HepG2 (cell line): ENCODE results near the gene CDK3. TPM values are rescaled to one million over a fixed set of nuclear protein-coding genes. Genes with fewer than 3 reads are reported as not detected.
A peak's percentile ranks its signal among the peaks of the same experiment; 100 is the strongest.

Experiments
- ATF7 ChIP-seq, 2 experiments: fragments of 450-650 bp in 1 of 2; sonication (generic) in 1 of 2; formaldehyde crosslinking in 1 of 2; IDR thresholded peaks; 2 replicates each; pipeline versions ENCODE4 v1.4.0 to v1.6.1; 2016 to 2020; ENCODE audit warnings: antibody characterized with exemption in 1 of 2, mild to moderate bottlenecking in 1 of 2, missing genetic modification reagents in 1 of 2
- BRCA1 ChIP-seq: sonication (generic); formaldehyde crosslinking; IDR thresholded peaks from 2 replicates; pipeline ENCODE4 v1.4.0; 2020; ENCODE audit warnings: missing genetic modification reagents
- BRD4 ChIP-seq: sonication (generic); formaldehyde crosslinking; IDR thresholded peaks from 2 replicates; pipeline ENCODE4 v1.4.0; 2020; ENCODE audit warnings: missing genetic modification reagents
- DNMT3B ChIP-seq: conservative IDR thresholded peaks from 2 replicates; pipeline ENCODE4 v1.6.1; 2016; ENCODE audit warnings: missing biosample characterization, control low read depth
- POLR2G ChIP-seq: fragments of 200-400 bp; formaldehyde crosslinking; IDR thresholded peaks from 2 replicates; pipeline ENCODE4 v1.6.1; 2018; ENCODE audit warnings: mild to moderate bottlenecking, low read depth, low read length, moderate library complexity
- SNRNP70 ChIP-seq: fragments of 200-400 bp; formaldehyde crosslinking; IDR thresholded peaks from 2 replicates; pipeline ENCODE4 v1.6.1; 2017; ENCODE audit warnings: mild to moderate bottlenecking, low read depth, low read length, moderate library complexity
- ZNF205 ChIP-seq: IDR thresholded peaks from 2 replicates; pipeline ENCODE4 v1.6.1; 2018; ENCODE audit warnings: missing biosample characterization, missing genetic modification reagents
- ZNF292 ChIP-seq: sonication (generic); formaldehyde crosslinking; IDR thresholded peaks from 2 replicates; pipeline ENCODE4 v1.8.1; 2022; ENCODE audit warnings: mild to moderate bottlenecking, low read depth, missing genetic modification reagents, borderline replicate concordance
- ZNF34 ChIP-seq: sonication (generic); formaldehyde crosslinking; IDR thresholded peaks from 2 replicates; pipeline ENCODE4 v1.4.0; 2020; ENCODE audit warnings: mild to moderate bottlenecking, missing genetic modification reagents, borderline replicate concordance
- ZNF460 ChIP-seq: sonication (generic); formaldehyde crosslinking; IDR thresholded peaks from 2 replicates; pipeline ENCODE4 v1.5.1; 2020; ENCODE audit warnings: missing genetic modification reagents, mild to moderate bottlenecking, borderline replicate concordance
- ZNF761 ChIP-seq: sonication (generic); formaldehyde crosslinking; conservative IDR thresholded peaks from 2 replicates; pipeline ENCODE4 v1.4.0; 2020; ENCODE audit warnings: mild to moderate bottlenecking, missing genetic modification reagents
- ZNF878 ChIP-seq: sonication (generic); formaldehyde crosslinking; IDR thresholded peaks from 2 replicates; pipeline ENCODE4 v1.8.1; 2023; ENCODE audit warnings: mild to moderate bottlenecking, missing genetic modification reagents, moderate library complexity
- ZSCAN21 ChIP-seq: sonication (generic); formaldehyde crosslinking; IDR thresholded peaks from 2 replicates; pipeline ENCODE4 v1.8.0; 2022; ENCODE audit warnings: mild to moderate bottlenecking, missing genetic modification reagents, moderate library complexity, borderline replicate concordance
- polyA plus RNA-seq, 8 experiments: library from polyadenylated mRNA; depleted of rRNA in 3 of 8; stranded (reverse) in 7 of 8; unstranded in 1 of 8; fragments of >200 nt; fragmentation: Illumina TruSeq in 4 of 8; extraction: Trizol in 4 of 8; gene quantifications; 2 replicates each; pipeline versions ENCODE4 v1.2.1 to v1.2.3, GENCODE V29; 2011 to 2016; ENCODE audit warnings: low read depth in 4 of 8, missing spikeins in 1 of 8, mixed read lengths in 1 of 8; ENCODE audit not compliant: insufficient read depth in 1 of 8
- total RNA-seq, 5 experiments: library from RNA; depleted of rRNA; stranded (reverse); fragments of >200 nt; fragmentation: Illumina TruSeq; extraction: Trizol; gene quantifications; 2 replicates each; pipeline ENCODE4 v1.2.3, GENCODE V29; 2016; ENCODE audit warnings: low read depth in 1 of 5
- TF ChIP-seq, protein P1 (sequence below): sonication (generic); formaldehyde crosslinking; IDR thresholded peaks from 2 replicates; pipeline ENCODE4 v1.5.0; 2020; ENCODE audit warnings: missing genetic modification reagents
- TF ChIP-seq, protein P2 (sequence below): sonication (generic); formaldehyde crosslinking; IDR thresholded peaks from 2 replicates; pipeline ENCODE4 v1.4.0; 2020; ENCODE audit warnings: missing genetic modification reagents, mild to moderate bottlenecking, borderline replicate concordance
- TF ChIP-seq, protein P3 (sequence below): sonication (generic); formaldehyde crosslinking; IDR thresholded peaks from 2 replicates; pipeline ENCODE4 v1.4.0; 2020; ENCODE audit warnings: mild to moderate bottlenecking, missing genetic modification reagents
- TF ChIP-seq, protein P4 (sequence below): IDR thresholded peaks from 2 replicates; pipeline ENCODE4 v1.6.1; 2016; ENCODE audit warnings: low read depth, missing genetic modification reagents, missing compliant biosample characterization
- TF ChIP-seq, protein P5 (sequence below): sonication (generic); formaldehyde crosslinking; IDR thresholded peaks from 2 replicates; pipeline ENCODE4 v1.4.0; 2020; ENCODE audit warnings: mild to moderate bottlenecking, missing genetic modification reagents

The CDK3 gene
- total and polyA plus RNA-seq, 2 of the 13 experiments (the other 11 are each of a cell fraction or from before 2014, with no cell fraction given): 5.8 to 11.4 TPM

DNA sequence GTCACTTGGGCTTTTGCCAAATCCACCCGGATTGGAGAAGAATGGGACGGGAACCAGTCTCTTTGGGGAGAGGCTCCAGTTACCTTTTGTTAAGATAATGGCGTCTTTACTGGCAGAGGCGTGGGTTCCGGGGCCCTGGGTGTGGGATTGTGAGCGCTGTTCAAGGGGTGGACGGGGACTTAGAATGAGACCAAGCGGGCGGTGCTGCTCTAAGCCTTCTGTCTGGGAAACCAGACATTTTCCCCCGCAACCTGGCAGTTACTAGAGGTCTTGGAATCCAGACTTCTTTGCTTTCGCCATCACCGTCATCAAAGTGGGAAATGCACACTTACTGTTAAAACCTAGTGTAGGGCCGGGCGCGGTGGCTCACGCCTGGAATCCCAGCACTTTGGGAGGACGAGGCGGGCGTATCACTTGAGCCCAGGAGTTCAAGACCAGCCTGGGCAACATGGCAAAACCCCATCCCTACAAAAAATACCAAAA lies 20.9 kb upstream of the CDK3 start (continued):
- TF ChIP-seq, protein P1, sequence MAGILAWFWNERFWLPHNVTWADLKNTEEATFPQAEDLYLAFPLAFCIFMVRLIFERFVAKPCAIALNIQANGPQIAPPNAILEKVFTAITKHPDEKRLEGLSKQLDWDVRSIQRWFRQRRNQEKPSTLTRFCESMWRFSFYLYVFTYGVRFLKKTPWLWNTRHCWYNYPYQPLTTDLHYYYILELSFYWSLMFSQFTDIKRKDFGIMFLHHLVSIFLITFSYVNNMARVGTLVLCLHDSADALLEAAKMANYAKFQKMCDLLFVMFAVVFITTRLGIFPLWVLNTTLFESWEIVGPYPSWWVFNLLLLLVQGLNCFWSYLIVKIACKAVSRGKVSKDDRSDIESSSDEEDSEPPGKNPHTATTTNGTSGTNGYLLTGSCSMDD (CRISPR knock-in tag): no peak
- TF ChIP-seq, protein P2, sequence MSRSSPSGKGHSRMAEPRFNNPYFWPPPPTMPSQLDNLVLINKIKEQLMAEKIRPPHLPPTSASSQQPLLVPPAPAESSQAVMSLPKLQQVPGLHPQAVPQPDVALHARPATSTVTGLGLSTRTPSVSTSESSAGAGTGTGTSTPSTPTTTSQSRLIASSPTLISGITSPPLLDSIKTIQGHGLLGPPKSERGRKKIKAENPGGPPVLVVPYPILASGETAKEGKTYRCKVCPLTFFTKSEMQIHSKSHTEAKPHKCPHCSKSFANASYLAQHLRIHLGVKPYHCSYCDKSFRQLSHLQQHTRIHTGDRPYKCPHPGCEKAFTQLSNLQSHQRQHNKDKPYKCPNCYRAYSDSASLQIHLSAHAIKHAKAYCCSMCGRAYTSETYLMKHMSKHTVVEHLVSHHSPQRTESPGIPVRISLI (CRISPR knock-in tag): no peak
- no peak for TF ChIP-seq ATF7 (IDR thresholded peaks at IDR 0.05)
- peak; percentile 67; the same call in 1 of the 2 replicates for TF ChIP-seq ATF7 (CRISPR knock-in tag; IDR thresholded peaks at IDR 0.05)
- TF ChIP-seq, protein P3, sequence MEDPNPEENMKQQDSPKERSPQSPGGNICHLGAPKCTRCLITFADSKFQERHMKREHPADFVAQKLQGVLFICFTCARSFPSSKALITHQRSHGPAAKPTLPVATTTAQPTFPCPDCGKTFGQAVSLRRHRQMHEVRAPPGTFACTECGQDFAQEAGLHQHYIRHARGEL (CRISPR knock-in tag): no peak
- TF ChIP-seq DNMT3B (CRISPR knock-in tag): no peak
- TF ChIP-seq BRD4 (CRISPR knock-in tag): peak; percentile 36; the same call in 1 of the 2 replicates
- TF ChIP-seq ZNF205: no peak
- no peak for TF ChIP-seq ZNF761
- TF ChIP-seq BRCA1 (CRISPR knock-in tag): no peak
- TF ChIP-seq ZNF878 (CRISPR knock-in tag): no peak
- TF ChIP-seq, protein P4, sequence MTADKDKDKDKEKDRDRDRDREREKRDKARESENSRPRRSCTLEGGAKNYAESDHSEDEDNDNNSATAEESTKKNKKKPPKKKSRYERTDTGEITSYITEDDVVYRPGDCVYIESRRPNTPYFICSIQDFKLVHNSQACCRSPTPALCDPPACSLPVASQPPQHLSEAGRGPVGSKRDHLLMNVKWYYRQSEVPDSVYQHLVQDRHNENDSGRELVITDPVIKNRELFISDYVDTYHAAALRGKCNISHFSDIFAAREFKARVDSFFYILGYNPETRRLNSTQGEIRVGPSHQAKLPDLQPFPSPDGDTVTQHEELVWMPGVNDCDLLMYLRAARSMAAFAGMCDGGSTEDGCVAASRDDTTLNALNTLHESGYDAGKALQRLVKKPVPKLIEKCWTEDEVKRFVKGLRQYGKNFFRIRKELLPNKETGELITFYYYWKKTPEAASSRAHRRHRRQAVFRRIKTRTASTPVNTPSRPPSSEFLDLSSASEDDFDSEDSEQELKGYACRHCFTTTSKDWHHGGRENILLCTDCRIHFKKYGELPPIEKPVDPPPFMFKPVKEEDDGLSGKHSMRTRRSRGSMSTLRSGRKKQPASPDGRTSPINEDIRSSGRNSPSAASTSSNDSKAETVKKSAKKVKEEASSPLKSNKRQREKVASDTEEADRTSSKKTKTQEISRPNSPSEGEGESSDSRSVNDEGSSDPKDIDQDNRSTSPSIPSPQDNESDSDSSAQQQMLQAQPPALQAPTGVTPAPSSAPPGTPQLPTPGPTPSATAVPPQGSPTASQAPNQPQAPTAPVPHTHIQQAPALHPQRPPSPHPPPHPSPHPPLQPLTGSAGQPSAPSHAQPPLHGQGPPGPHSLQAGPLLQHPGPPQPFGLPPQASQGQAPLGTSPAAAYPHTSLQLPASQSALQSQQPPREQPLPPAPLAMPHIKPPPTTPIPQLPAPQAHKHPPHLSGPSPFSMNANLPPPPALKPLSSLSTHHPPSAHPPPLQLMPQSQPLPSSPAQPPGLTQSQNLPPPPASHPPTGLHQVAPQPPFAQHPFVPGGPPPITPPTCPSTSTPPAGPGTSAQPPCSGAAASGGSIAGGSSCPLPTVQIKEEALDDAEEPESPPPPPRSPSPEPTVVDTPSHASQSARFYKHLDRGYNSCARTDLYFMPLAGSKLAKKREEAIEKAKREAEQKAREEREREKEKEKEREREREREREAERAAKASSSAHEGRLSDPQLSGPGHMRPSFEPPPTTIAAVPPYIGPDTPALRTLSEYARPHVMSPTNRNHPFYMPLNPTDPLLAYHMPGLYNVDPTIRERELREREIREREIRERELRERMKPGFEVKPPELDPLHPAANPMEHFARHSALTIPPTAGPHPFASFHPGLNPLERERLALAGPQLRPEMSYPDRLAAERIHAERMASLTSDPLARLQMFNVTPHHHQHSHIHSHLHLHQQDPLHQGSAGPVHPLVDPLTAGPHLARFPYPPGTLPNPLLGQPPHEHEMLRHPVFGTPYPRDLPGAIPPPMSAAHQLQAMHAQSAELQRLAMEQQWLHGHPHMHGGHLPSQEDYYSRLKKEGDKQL (CRISPR knock-in tag): no peak
- TF ChIP-seq ZNF34: no peak
- TF ChIP-seq ZSCAN21: no peak
- peak; percentile 79 for TF ChIP-seq ZNF460 (CRISPR knock-in tag)
- peak; percentile 56 for TF ChIP-seq POLR2G
- no peak for TF ChIP-seq SNRNP70
- TF ChIP-seq, protein P5, sequence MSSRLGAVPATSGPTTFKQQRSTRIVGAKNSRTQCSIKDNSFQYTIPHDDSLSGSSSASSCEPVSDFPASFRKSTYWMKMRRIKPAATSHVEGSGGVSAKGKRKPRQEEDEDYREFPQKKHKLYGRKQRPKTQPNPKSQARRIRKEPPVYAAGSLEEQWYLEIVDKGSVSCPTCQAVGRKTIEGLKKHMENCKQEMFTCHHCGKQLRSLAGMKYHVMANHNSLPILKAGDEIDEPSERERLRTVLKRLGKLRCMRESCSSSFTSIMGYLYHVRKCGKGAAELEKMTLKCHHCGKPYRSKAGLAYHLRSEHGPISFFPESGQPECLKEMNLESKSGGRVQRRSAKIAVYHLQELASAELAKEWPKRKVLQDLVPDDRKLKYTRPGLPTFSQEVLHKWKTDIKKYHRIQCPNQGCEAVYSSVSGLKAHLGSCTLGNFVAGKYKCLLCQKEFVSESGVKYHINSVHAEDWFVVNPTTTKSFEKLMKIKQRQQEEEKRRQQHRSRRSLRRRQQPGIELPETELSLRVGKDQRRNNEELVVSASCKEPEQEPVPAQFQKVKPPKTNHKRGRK (CRISPR knock-in tag): 0 out of 2 replicates have a peak, but pooled peaks have one; percentile 13
- TF ChIP-seq ZNF292 (CRISPR knock-in tag): no peak
